K562 (cell line): ENCODE results near the gene POLR2L. TPM values are rescaled to one million over a fixed set of nuclear protein-coding genes. Genes with fewer than 3 reads are reported as not detected.

Source experiments
- ATF1 ChIP-seq, 2 experiments: fragments of 450-650 bp in 1 of 2; IDR thresholded peaks; 2 replicates each; pipeline ENCODE4 v1.6.1; 2016; ENCODE audit warnings: missing compliant biosample characterization in 1 of 2, missing genetic modification characterization in 1 of 2
- CREM ChIP-seq: IDR thresholded peaks from 2 replicates; pipeline ENCODE4 v1.6.1; 2014; ENCODE audit warnings: antibody characterized with exemption, low read depth
- DNMT1 ChIP-seq: fragments of 450-650 bp; IDR thresholded peaks from 2 replicates; pipeline ENCODE4 v1.6.1; 2016; ENCODE audit warnings: antibody characterized with exemption, mild to moderate bottlenecking
- EHMT2 ChIP-seq: fragments of 450-650 bp; IDR thresholded peaks from 2 replicates; pipeline ENCODE4 v1.6.1; 2018; ENCODE audit warnings: antibody characterized with exemption
- ELF1 ChIP-seq: fragments of 200-800 bp; sonication (Bioruptor generic); IDR thresholded peaks from 2 replicates; pipeline ENCODE4 v1.6.1; 2016; ENCODE audit warnings: missing genetic modification characterization, missing compliant biosample characterization
- FOXK1 ChIP-seq: sonication (generic); formaldehyde crosslinking; IDR thresholded peaks from 2 replicates; pipeline ENCODE4 v1.8.0; 2022; ENCODE audit warnings: missing genetic modification reagents, mild to moderate bottlenecking, borderline replicate concordance
- HDAC1 ChIP-seq, 2 experiments: fragments of 450-650 bp; IDR thresholded peaks; 2 replicates each; pipeline ENCODE4 v1.6.1; 2016 to 2017; ENCODE audit warnings: inconsistent platforms in 1 of 2, mild to moderate bottlenecking in 1 of 2, moderate library complexity in 1 of 2
- KDM5B ChIP-seq: fragments of 200-600 bp; sonication (generic); IDR thresholded peaks from 2 replicates; pipeline ENCODE4 v1.6.1; 2012; ENCODE audit warnings: low read depth, mild to moderate bottlenecking, moderate library complexity, low read length, control low read depth, inconsistent platforms; ENCODE audit not compliant: insufficient replicate concordance
- KLF6 ChIP-seq: fragments of 250-450 bp; sonication (Bioruptor Pico); IDR thresholded peaks from 2 replicates; pipeline ENCODE4 v1.4.0; 2020; ENCODE audit warnings: mild to moderate bottlenecking, moderate library complexity, borderline replicate concordance
- NEUROD1 ChIP-seq: fragments of 150-350 bp; IDR thresholded peaks from 2 replicates; pipeline ENCODE4 v1.6.1; 2014; ENCODE audit warnings: borderline replicate concordance, low read length, low read depth; ENCODE audit not compliant: partially characterized antibody
- NFATC3 ChIP-seq: fragments of 450-650 bp; IDR thresholded peaks from 2 replicates; pipeline ENCODE4 v1.6.1; 2017; ENCODE audit warnings: mild to moderate bottlenecking
- NR2C2 ChIP-seq, 2 experiments: fragments of 200-800 bp in 1 of 2; sonication (Bioruptor generic) in 1 of 2; sonication (generic) in 1 of 2; formaldehyde crosslinking in 1 of 2; IDR thresholded peaks; 2 replicates each; pipeline versions ENCODE4 v1.6.1 to v1.8.0; 2016 to 2022; ENCODE audit warnings: mild to moderate bottlenecking in 1 of 2, missing compliant biosample characterization in 1 of 2, missing genetic modification characterization in 1 of 2, missing genetic modification reagents in 1 of 2
- PHF8 ChIP-seq: fragments of 200-600 bp; sonication (generic); IDR thresholded peaks from 2 replicates; pipeline ENCODE4 v1.6.1; 2012; ENCODE audit warnings: mixed run types, mild to moderate bottlenecking, inconsistent platforms, low read length, moderate library complexity, borderline replicate concordance
- POLR2B ChIP-seq: fragments of 450-650 bp; IDR thresholded peaks from 2 replicates; pipeline ENCODE4 v1.6.1; 2018; ENCODE audit warnings: low read depth; ENCODE audit not compliant: partially characterized antibody
- PURB ChIP-seq: sonication (generic); formaldehyde crosslinking; IDR thresholded peaks from 2 replicates; pipeline ENCODE4 v1.9.0; 2021; ENCODE audit warnings: low read depth, mild to moderate bottlenecking, missing genetic modification reagents
- RBM15 ChIP-seq: fragments of 200-400 bp; formaldehyde crosslinking; IDR thresholded peaks from 2 replicates; pipeline ENCODE4 v1.6.1; 2018; ENCODE audit warnings: mild to moderate bottlenecking, low read length, moderate library complexity; ENCODE audit not compliant: insufficient read depth
- RFX1 ChIP-seq: fragments of 450-650 bp; IDR thresholded peaks from 2 replicates; pipeline ENCODE4 v1.6.1; 2016; ENCODE audit warnings: mild to moderate bottlenecking, moderate library complexity
- RUNX1 ChIP-seq: sonication (generic); IDR thresholded peaks from 2 replicates; pipeline ENCODE4 v1.6.1; 2016; ENCODE audit warnings: antibody characterized with exemption, low read depth
- SAP30 ChIP-seq: fragments of 200-600 bp; sonication (generic); IDR thresholded peaks from 2 replicates; pipeline ENCODE4 v1.6.1; 2012; ENCODE audit warnings: borderline replicate concordance, low read depth, mild to moderate bottlenecking, moderate library complexity, low read length, control low read depth, inconsistent platforms; ENCODE audit not compliant: insufficient read depth, poor library complexity, severe bottlenecking
- SMAD1 ChIP-seq: fragments of 150-350 bp; IDR thresholded peaks from 2 replicates; pipeline ENCODE4 v1.6.1; 2014; ENCODE audit warnings: low read length, low read depth; ENCODE audit not compliant: partially characterized antibody
- SPI1 ChIP-seq: IDR thresholded peaks from 2 replicates; pipeline ENCODE4 v1.6.1; 2011; ENCODE audit warnings: low read depth, low read length, control low read depth, borderline replicate concordance
- ZC3H11A ChIP-seq: IDR thresholded peaks from 2 replicates; pipeline ENCODE4 v1.6.1; 2012; ENCODE audit warnings: low read depth, low read length, improper control_type of control experiment
- ZC3H4 ChIP-seq: sonication (generic); formaldehyde crosslinking; IDR thresholded peaks from 2 replicates; pipeline ENCODE4 v1.9.0; 2021; ENCODE audit warnings: missing genetic modification reagents, borderline replicate concordance
- polyA plus RNA-seq, 8 experiments: library from polyadenylated mRNA; depleted of rRNA in 4 of 8; stranded (reverse) in 5 of 8; unstranded in 3 of 8; fragments of >200 nt; fragmentation: Nextera tagmentation in 2 of 8; fragmentation: Illumina TruSeq in 1 of 8; extraction: Ambion mirVana in 2 of 8; extraction: Trizol in 1 of 8; gene quantifications; 2 replicates each; pipeline versions ENCODE4 v1.2.1 to v1.2.3, GENCODE V29; 2011 to 2014; ENCODE audit warnings: inconsistent platforms in 1 of 8, missing spikeins in 1 of 8
- total RNA-seq, 7 experiments: library from RNA; depleted of rRNA in 6 of 7; stranded (reverse); fragments of >200 nt in 6 of 7; fragmentation: Illumina TruSeq in 2 of 7; extraction: Trizol in 2 of 7; gene quantifications; 2 replicates each; pipeline versions ENCODE4 v1.2.1 to v1.2.3, GENCODE V29; 2011 to 2021; ENCODE audit warnings: low replicate concordance in 1 of 7
- TF ChIP-seq, protein P1 (sequence below): fragments of 250-450 bp; sonication (Bioruptor Pico); IDR thresholded peaks from 2 replicates; pipeline ENCODE4 v1.5.0; 2022; ENCODE audit warnings: mild to moderate bottlenecking
- TF ChIP-seq, protein P2 (sequence below): sonication (generic); formaldehyde crosslinking; IDR thresholded peaks from 2 replicates; pipeline ENCODE4 v1.8.0; 2022; ENCODE audit warnings: missing genetic modification reagents, mild to moderate bottlenecking, moderate library complexity, borderline replicate concordance

POLR2L gene
- total and polyA plus RNA-seq, 9 of the 15 experiments (the other 6 are each of a cell fraction or from before 2014, with no cell fraction given): 38.3 to 688 (median 108) TPM

DNA sequence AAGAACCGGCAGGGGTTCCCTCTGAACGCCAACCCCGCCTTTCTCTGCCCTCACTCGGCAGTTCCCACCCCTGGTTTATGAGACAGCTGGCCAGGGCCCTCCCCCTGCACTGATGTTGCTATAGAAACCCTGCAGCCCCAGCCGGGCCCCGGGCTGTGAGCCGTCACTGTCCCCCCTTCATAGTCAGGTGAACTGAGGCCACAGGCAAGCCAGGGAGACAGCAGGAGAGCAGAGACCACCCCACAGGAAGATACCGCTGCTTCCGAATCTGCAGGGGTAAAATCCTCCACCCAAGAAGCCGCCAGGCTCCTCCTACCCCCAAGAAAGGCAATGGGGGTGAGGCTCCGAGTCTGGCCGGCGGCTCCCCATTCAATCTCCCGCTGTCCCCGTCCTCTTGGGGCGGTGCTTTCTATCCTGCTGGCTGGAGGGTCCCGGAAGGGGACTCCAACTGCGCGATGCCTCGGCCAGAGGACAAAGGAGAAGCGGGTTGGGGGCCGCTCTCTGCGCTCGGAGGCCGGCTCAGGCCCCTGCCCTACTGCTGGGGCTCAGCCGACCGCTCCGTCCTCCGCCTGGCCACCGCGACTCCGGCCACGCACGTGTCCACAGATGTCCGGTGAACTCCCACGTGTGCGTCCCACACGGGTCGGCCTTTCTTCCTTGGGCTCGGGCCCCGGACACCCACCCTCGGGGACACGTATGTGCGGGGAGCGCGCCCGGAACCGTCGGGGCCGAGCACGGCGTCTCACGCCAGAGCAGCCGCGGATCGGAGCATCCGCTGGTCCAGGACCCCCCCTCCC, 44.8 kb downstream of the POLR2L start (continued):
- TF ChIP-seq ZC3H4 (CRISPR knock-in tag) (no peak; the same call in 1 of the 2 replicates), KLF6 (CRISPR knock-in tag) (no peak), FOXK1 (CRISPR knock-in tag) (peak; percentile 32; the same call in 1 of the 2 replicates), NR2C2 (CRISPR knock-in tag; IDR thresholded peaks at IDR 0.05) (no peak), NR2C2 (tag; IDR thresholded peaks at IDR 0.05) (no peak), ATF1 (CRISPR knock-in tag; IDR thresholded peaks at IDR 0.05) (no peak), ATF1 (tag; IDR thresholded peaks at IDR 0.05) (0 out of 2 replicates have a peak, but pooled peaks have one; percentile 34), HDAC1 (IDR thresholded peaks at IDR 0.05) (peak in 1 of 2 experiments; percentile 85; a peak in 2 of 4 replicates), NFATC3 (no peak), SMAD1 (no peak), ZC3H11A (no peak), RUNX1 (no peak), PHF8 (peak; percentile 63; the same call in 1 of the 2 replicates), DNMT1 (no peak), SPI1 (0 out of 2 replicates have a peak, but pooled peaks have one; percentile 31), PURB (CRISPR knock-in tag) (no peak), SAP30 (peak; percentile 74), NEUROD1 (peak; percentile 29), ELF1 (tag) (no peak), RBM15 (no peak), KDM5B (peak; percentile 56), RFX1 (peak; percentile 94), POLR2B (no peak), CREM (no peak; the same call in 1 of the 2 replicates), EHMT2 (no peak)
- TF ChIP-seq, protein P1, sequence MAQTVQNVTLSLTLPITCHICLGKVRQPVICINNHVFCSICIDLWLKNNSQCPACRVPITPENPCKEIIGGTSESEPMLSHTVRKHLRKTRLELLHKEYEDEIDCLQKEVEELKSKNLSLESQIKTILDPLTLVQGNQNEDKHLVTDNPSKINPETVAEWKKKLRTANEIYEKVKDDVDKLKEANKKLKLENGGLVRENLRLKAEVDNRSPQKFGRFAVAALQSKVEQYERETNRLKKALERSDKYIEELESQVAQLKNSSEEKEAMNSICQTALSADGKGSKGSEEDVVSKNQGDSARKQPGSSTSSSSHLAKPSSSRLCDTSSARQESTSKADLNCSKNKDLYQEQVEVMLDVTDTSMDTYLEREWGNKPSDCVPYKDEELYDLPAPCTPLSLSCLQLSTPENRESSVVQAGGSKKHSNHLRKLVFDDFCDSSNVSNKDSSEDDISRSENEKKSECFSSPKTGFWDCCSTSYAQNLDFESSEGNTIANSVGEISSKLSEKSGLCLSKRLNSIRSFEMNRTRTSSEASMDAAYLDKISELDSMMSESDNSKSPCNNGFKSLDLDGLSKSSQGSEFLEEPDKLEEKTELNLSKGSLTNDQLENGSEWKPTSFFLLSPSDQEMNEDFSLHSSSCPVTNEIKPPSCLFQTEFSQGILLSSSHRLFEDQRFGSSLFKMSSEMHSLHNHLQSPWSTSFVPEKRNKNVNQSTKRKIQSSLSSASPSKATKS (CRISPR knock-in tag): no peak
- TF ChIP-seq, protein P2, sequence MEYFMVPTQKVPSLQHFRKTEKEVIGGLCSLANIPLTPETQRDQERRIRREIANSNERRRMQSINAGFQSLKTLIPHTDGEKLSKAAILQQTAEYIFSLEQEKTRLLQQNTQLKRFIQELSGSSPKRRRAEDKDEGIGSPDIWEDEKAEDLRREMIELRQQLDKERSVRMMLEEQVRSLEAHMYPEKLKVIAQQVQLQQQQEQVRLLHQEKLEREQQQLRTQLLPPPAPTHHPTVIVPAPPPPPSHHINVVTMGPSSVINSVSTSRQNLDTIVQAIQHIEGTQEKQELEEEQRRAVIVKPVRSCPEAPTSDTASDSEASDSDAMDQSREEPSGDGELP: peak; percentile 95
